ENCODE measurements around the gene HIBADH.

- TF ChIP-seq, protein P1, sequence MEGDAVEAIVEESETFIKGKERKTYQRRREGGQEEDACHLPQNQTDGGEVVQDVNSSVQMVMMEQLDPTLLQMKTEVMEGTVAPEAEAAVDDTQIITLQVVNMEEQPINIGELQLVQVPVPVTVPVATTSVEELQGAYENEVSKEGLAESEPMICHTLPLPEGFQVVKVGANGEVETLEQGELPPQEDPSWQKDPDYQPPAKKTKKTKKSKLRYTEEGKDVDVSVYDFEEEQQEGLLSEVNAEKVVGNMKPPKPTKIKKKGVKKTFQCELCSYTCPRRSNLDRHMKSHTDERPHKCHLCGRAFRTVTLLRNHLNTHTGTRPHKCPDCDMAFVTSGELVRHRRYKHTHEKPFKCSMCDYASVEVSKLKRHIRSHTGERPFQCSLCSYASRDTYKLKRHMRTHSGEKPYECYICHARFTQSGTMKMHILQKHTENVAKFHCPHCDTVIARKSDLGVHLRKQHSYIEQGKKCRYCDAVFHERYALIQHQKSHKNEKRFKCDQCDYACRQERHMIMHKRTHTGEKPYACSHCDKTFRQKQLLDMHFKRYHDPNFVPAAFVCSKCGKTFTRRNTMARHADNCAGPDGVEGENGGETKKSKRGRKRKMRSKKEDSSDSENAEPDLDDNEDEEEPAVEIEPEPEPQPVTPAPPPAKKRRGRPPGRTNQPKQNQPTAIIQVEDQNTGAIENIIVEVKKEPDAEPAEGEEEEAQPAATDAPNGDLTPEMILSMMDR (IDR thresholded peaks at IDR 0.05 in 2 of 3, conservative IDR thresholded peaks at IDR 0.05 in 1 of 3; ENCODE audit: insufficient read depth in 2 of 3, low read depth in 1 of 3, low read length in 3 of 3): no peak
- TF ChIP-seq ETV6 (IDR thresholded peaks at IDR 0.05; ENCODE audit: borderline replicate concordance in 1 of 2, low read depth in 2 of 2, low read length in 1 of 2) (no peak), ETV6 (CRISPR knock-in tag; IDR thresholded peaks at IDR 0.05; ENCODE audit: borderline replicate concordance) (no peak), NFYB (IDR thresholded peaks at IDR 0.05; ENCODE audit: extremely low read depth, insufficient read length) (no peak), ZNF174 (CRISPR knock-in tag; IDR thresholded peaks at IDR 0.05) (no peak), ETV1 (tag; conservative IDR thresholded peaks at IDR 0.05; ENCODE audit: low read depth) (no peak), MEF2A (IDR thresholded peaks at IDR 0.05; ENCODE audit: control insufficient read depth, low read depth, low read length) (no peak)
These were observed 180.5 kb downstream of the HIBADH start for GRCh38 chr7:27482219-27482618.
